K562 (cell line): ENCODE data around the gene FKBP15. TPM values are rescaled to one million over a fixed set of nuclear protein-coding genes. Genes with fewer than 3 reads are reported as not detected.

Experiments
- CHD7 ChIP-seq: fragments of 200-600 bp; sonication (generic); IDR thresholded peaks from one replicate; pipeline ENCODE4 v1.6.1; 2012; ENCODE audit warnings: mild to moderate bottlenecking, low read depth, low read length, inconsistent platforms
- MEIS2 ChIP-seq: fragments of 450-650 bp; IDR thresholded peaks from 2 replicates; pipeline ENCODE4 v1.6.1; 2014; ENCODE audit warnings: mild to moderate bottlenecking; ENCODE audit not compliant: partially characterized antibody
- NR0B1 ChIP-seq: fragments of 450-650 bp; IDR thresholded peaks from one replicate; pipeline ENCODE4 v1.6.1; 2018; ENCODE audit warnings: mild to moderate bottlenecking, moderate library complexity; ENCODE audit not compliant: partially characterized antibody
- ZHX1 ChIP-seq: fragments of 150-350 bp; conservative IDR thresholded peaks from 2 replicates; pipeline ENCODE4 v1.6.1; 2014; ENCODE audit warnings: low read length
- ZNF592 ChIP-seq: fragments of 450-650 bp; IDR thresholded peaks from 2 replicates; pipeline ENCODE4 v1.6.1; 2017; ENCODE audit warnings: antibody characterized with exemption, mild to moderate bottlenecking
- polyA plus RNA-seq, 8 experiments: library from polyadenylated mRNA; depleted of rRNA in 4 of 8; stranded (reverse) in 5 of 8; unstranded in 3 of 8; fragments of >200 nt; fragmentation: Nextera tagmentation in 2 of 8; fragmentation: Illumina TruSeq in 1 of 8; extraction: Ambion mirVana in 2 of 8; extraction: Trizol in 1 of 8; gene quantifications; 2 replicates each; pipeline versions ENCODE4 v1.2.1 to v1.2.3, GENCODE V29; 2011 to 2014; ENCODE audit warnings: inconsistent platforms in 1 of 8, missing spikeins in 1 of 8
- total RNA-seq, 7 experiments: library from RNA; depleted of rRNA in 6 of 7; stranded (reverse); fragments of >200 nt in 6 of 7; fragmentation: Illumina TruSeq in 2 of 7; extraction: Trizol in 2 of 7; gene quantifications; 2 replicates each; pipeline versions ENCODE4 v1.2.1 to v1.2.3, GENCODE V29; 2011 to 2021; ENCODE audit warnings: low replicate concordance in 1 of 7

The FKBP15 gene
- total and polyA plus RNA-seq, 9 of the 15 experiments (the other 6 are each of a cell fraction or from before 2014, with no cell fraction given) = 8.7 to 38.0 (median 18.9) TPM

GRCh38 chr9:113221800-113222481 is 864 bp upstream of the FKBP15 start (continued):
- TF ChIP-seq CHD7 (no peak), MEIS2 (peak; percentile 38), ZHX1 (no peak), ZNF592 (no peak), NR0B1 (no peak)
